H54 (cell line): ENCODE data around the gene IPO9.

ENCODE experiments used
- DNase-seq: peaks from one replicate; pipeline ENCODE4 v3.0.0; 2011; ENCODE audit warnings: low spot score, mixed read lengths; ENCODE audit not compliant: insufficient read length
- FAIRE-seq: peaks from 3 replicates; lab custom pipeline; 2011; peaks lifted over from hg19 to GRCh38; lab: Jason Lieb, UNC
- POLR2A ChIP-seq: IDR thresholded peaks from 2 replicates; pipeline ENCODE4 v1.6.1; 2011; ENCODE audit warnings: low read depth, mild to moderate bottlenecking, low read length

The IPO9 gene

GRCh38 chr1:201883266-201883665 is 54.3 kb downstream of the IPO9 start:
- no peak for FAIRE-seq

GRCh38 chr1:201883786-201884185 is 54.8 kb downstream of the IPO9 start:
- peak; percentile 70 for DNase-seq

More at GRCh38 chr1:201883266-201883665, 54.3 kb downstream of the IPO9 start:
- DNase-seq = no peak
- no peak for TF ChIP-seq POLR2A

DNA sequence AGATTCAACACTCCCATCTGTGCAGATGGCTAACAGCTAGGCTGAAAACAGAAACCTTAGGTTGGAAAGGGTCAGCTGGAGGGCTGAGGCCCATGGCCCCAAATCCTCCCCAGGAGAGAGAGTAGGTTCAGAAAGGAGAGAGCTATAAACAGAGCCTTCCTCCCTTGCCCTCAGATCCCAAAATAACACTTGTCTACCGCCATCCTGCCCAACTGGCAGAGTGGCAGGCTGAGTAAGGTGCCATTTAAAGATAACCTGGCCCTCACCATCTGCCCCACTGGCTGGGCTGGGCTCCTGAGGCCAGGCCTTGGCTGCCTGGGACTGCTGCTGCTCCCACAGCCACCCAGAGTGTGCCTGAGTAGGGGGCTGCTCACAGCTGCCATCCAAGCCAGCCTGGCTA is 55.5 kb downstream of the IPO9 start:
- TF ChIP-seq POLR2A = no peak
- no peak for FAIRE-seq
- DNase-seq = no peak

More at GRCh38 chr1:201883786-201884185, 54.8 kb downstream of the IPO9 start:
- no peak for TF ChIP-seq POLR2A
- FAIRE-seq = no peak

DNA sequence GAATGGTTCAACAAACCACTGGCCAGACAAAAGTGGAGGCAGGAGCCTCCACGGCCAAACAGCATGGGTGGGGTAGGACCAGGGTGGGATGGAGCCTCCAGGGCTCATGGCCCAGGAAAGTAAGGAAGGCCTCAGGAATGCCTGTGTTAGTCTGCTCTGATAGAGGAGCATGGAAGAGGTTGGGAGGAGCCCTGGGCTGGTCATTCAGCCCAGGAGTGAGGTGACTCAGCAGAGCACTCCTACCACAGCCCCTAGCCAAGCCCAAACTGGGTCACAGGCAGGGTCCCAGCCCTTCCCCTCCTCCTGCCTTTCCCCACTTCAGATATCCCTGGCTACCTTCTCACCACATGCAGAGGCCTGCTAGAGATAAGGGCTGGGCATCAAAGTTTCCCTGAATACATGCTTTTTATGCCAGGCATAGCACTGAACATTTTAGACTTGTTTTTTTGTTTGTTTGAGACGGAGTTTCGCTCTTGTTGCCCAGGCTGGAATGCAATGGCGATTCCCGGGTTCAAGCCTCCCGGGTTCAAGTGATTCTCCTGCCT is 56.6 kb downstream of the IPO9 start:
- FAIRE-seq = no peak
- DNase-seq = peak; percentile 87

DNA sequence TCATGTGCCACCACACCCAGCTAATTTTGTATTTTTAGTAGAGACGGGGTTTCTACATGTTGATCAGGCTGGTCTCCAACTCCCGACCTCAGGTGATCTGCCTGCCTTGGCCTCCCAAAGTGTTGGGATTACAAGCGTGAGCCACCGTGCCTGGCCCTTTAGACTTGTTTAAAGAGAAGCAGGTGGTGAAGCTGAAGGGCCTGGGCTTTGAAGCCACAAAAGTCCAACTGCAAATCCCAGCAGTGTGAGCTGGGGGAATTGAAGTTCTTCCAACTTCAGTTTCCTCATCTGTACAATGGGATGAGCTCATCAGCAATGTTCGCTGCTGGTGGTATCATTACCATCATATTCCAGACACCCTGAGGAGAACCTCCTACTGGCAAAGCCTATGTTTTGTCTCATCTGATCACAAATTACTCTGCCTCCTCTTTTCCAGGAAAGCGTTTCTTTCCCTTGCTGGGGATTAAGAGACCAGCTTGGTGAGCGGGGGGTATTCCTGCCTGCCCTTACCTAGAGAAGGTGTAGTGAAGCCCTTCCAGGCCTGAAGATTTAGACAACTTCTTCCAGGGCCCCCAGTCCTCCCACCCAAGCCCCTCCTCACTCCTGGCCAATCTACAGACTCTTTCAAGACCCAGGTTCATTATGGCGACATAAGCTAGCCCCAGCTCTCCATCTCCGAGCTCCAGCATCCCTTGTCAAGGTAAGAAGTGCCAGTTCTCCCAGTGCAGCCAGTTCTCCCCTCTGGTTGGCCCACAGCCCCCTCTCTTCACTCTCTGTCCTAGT is 57.3 kb downstream of the IPO9 start:
- DNase-seq (no peak), FAIRE-seq (no peak)
- TF ChIP-seq POLR2A = no peak

More for the DNA sequence above, 56.6 kb downstream of the IPO9 start:
- no peak for TF ChIP-seq POLR2A

- no peak for DNase-seq
- no peak for FAIRE-seq
- TF ChIP-seq POLR2A = no peak
These were observed 58.3 kb downstream of the IPO9 start for GRCh38 chr1:201887116-201887866.

- DNase-seq (peak; percentile 91), FAIRE-seq (no peak)
- peak; percentile 88 for TF ChIP-seq POLR2A
These were observed 59.5 kb downstream of the IPO9 start, which contains the start of gene SHISA4 for GRCh38 chr1:201888282-201889089. SHISA4 (plus strand) TSS chr1:201888898; CDS start chr1:201888995, 97 bp downstream.

DNA sequence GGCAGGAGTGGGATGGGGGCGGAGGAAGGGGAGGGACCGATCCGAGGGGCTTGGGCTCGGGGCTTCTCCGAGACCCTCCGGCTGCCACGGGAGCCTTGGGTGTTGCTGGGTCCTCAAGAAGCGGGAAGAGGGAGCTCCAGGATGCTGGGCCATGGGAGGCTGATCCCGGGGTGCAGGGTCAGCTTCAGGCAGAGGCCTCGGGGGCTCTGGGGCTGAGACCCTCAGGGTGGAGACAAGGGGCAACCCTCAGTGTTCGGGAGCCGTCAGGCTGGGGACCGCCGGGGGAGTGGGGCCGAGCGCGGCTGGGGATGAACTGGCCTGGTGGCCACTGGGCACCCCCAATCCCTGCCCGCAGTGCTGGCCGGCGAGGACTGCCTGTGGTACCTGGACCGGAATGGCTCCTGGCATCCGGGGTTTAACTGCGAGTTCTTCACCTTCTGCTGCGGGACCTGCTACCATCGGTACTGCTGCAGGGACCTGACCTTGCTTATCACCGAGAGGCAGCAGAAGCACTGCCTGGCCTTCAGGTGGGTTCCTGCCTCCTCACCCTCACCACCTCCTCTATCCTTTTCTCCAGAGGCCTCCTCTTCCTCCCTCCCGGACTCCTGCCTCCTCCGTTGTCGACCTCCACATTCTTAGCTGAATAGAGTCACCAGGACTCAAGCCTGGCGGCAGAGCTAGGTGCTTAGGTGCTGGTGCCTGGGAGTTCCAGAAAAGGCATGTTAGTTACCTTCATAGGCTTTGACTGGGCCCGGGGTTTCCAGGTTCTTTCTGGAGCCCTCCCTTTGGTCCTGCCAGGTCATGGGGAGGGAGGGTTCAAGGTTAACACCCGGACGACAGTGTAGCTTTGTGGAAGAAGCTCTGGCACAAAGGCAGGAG is 60.4 kb downstream of the IPO9 start:
- no peak for TF ChIP-seq POLR2A
- FAIRE-seq (no peak), DNase-seq (no peak)

DNA sequence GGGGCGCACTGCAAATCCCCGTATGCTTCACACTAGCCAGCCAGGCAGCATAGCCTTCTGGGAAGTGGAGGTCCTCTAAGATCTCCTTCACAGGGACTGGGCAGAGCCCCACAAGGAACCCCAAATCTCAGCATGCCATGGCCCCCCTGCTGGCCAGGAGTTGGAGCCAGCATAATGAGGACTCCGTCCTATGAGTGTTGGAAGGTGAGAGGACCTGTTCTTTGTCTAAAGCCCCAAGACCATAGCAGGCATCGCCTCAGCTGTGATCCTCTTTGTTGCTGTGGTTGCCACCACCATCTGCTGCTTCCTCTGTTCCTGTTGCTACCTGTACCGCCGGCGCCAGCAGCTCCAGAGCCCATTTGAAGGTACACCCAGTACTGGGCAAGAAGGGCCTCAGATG is 61.3 kb downstream of the IPO9 start:
- DNase-seq (no peak), FAIRE-seq (no peak)
- no peak for TF ChIP-seq POLR2A

GRCh38 chr1:201890806-201891450 is 62.0 kb downstream of the IPO9 start:
- DNase-seq = no peak
- no peak for TF ChIP-seq POLR2A

GRCh38 chr1:201891451-201892045 is 62.6 kb downstream of the IPO9 start:
- FAIRE-seq (no peak), DNase-seq (no peak)
- TF ChIP-seq POLR2A = no peak

More at GRCh38 chr1:201890806-201891450, 62.0 kb downstream of the IPO9 start:
- FAIRE-seq = no peak

GRCh38 chr1:201892211-201892610 is 63.3 kb downstream of the IPO9 start:
- no peak for FAIRE-seq
- DNase-seq = no peak
- no peak for TF ChIP-seq POLR2A
